ENCODE results near the gene EPN3. TPM values are rescaled to one million over a fixed set of nuclear protein-coding genes. Genes with fewer than 3 reads are reported as not detected.

The EPN3 gene
- total RNA-seq, 2 donors from 2014 or later: not detected

DNA sequence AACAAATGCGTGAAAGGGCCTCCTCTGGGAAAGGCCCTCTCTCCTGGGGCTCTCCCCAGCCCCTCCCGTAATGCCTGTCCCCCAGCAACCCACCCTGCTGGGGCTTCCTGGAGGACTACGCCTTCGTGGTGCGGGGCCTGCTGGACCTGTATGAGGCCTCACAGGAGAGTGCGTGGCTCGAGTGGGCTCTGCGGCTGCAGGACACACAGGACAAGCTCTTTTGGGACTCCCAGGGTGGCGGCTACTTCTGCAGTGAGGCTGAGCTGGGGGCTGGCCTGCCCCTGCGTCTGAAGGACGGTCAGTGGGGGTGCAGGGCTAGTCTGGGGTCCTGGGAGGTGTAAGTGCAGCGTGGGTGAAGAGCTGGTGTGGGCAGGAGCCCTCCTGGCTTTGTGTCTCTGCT, 19.3 kb downstream of the EPN3 start:
- no peaks in the 10 kb centered on the region for H3K27me3 Mint-ChIP-seq
- peaks cover 3% of the 10 kb centered on the region for H3K4me1 Mint-ChIP-seq
- peaks cover 2% of the 10 kb centered on the region for H3K36me3 Mint-ChIP-seq (ENCODE audit: low read depth)
- H3K4me3 Mint-ChIP-seq: no peak overlapping the region
- no peak overlapping the region for H3K27ac Mint-ChIP-seq
- no peak for ATAC-seq
- DNase-seq: no peak
- no peaks in the 10 kb centered on the region for H3K9me3 ChIP-seq (ENCODE audit: control insufficient read depth, low read length, poor library complexity, severe bottlenecking)

DNA sequence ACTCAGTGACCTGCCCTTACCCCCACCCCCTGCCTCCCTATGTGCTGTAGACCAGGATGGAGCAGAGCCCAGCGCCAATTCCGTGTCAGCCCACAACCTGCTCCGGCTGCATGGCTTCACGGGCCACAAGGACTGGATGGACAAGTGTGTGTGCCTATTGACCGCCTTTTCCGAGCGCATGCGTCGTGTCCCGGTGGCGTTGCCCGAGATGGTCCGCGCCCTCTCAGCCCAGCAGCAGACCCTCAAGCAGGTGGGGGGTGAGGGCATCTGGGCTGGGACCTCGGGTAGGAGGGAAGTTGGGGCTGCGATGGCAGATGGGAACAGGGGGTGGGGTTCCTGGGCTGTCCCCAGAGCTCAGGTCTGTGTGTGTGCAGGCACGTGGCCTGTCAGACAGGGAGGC, 21.7 kb downstream of the EPN3 start:
- no peaks in the 10 kb centered on the region for H3K9me3 ChIP-seq (ENCODE audit: control insufficient read depth, low read length, poor library complexity, severe bottlenecking)
- Mint-ChIP-seq H3K27me3 (peaks cover 16% of the 10 kb centered on the region), H3K4me1 (peaks cover 7% of the 10 kb centered on the region), H3K4me3 (no peak overlapping the region), H3K36me3 (ENCODE audit: low read depth) (peaks cover 2% of the 10 kb centered on the region), H3K27ac (no peak overlapping the region)
- no peak for ATAC-seq
- DNase-seq: no peak

GRCh38 chr17:50556803-50557202, 24.3 kb downstream of the EPN3 start:
- H3K4me3 Mint-ChIP-seq: no peak overlapping the region

DNA sequence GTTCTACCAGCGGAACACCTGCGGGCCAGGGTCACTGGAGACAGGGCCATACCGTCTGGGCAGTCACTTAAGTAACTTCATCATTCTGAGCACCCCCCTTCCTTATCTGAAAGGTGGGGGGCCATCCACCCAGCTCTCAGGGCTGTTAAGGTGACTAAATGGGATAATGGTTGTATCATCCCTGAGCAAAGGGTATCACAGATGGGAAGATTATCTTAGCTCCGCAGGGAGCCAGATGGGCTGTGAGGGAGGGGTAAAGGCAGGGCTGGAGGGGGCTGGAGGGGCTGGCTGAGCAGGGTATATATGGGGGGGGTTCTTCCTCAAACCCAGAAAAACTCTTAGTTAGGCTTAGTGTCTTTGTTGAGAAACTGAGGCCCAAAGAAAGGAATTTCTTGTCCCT, 25.1 kb downstream of the EPN3 start:
- peaks cover 2% of the 10 kb centered on the region for H3K36me3 Mint-ChIP-seq (ENCODE audit: low read depth)
- H3K4me1 Mint-ChIP-seq: peaks cover 17% of the 10 kb centered on the region
- H3K4me3 Mint-ChIP-seq: no peak overlapping the region
- H3K27me3 Mint-ChIP-seq: peaks cover 28% of the 10 kb centered on the region
- no peak overlapping the region for H3K27ac Mint-ChIP-seq
- no peaks in the 10 kb centered on the region for H3K9me3 ChIP-seq (ENCODE audit: control insufficient read depth, low read length, poor library complexity, severe bottlenecking)
- ATAC-seq (no peak), DNase-seq (no peak)

More at GRCh38 chr17:50556803-50557202, 24.3 kb downstream of the EPN3 start:
- Mint-ChIP-seq H3K36me3 (ENCODE audit: low read depth) (peaks cover 2% of the 10 kb centered on the region), H3K27ac (no peak overlapping the region), H3K4me1 (peaks cover 12% of the 10 kb centered on the region), H3K27me3 (peaks cover 22% of the 10 kb centered on the region)
- ATAC-seq (no peak), DNase-seq (no peak)
- H3K9me3 ChIP-seq (ENCODE audit: control insufficient read depth, low read length, poor library complexity, severe bottlenecking): no peaks in the 10 kb centered on the region

DNA sequence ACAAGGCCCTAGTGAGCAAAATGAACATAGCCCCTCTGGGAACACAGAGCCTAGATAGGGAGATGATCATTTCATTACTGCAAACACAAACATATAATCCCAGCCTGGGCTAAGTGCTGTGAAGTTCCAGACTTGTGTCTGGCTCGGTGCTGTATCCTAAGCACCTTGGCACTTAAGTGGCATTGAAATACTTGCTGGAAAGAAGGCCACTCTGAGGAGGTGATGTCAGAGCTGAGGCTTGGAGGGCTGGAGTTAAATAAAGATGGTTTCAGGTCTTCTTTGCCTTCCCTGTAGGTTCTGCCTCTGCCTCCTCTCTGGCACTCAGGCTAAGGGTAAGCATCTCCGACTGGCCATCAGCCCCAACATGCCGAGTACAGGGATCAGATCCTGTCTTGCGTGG, 25.6 kb downstream of the EPN3 start:
- Mint-ChIP-seq H3K27ac (no peak overlapping the region), H3K27me3 (peaks cover 29% of the 10 kb centered on the region), H3K4me1 (peaks cover 16% of the 10 kb centered on the region), H3K36me3 (ENCODE audit: low read depth) (peaks cover 2% of the 10 kb centered on the region), H3K4me3 (peak overlapping the region; percentile 89)
- DNase-seq (no peak), ATAC-seq (no peak)
- H3K9me3 ChIP-seq (ENCODE audit: control insufficient read depth, low read length, poor library complexity, severe bottlenecking): no peaks in the 10 kb centered on the region

DNA sequence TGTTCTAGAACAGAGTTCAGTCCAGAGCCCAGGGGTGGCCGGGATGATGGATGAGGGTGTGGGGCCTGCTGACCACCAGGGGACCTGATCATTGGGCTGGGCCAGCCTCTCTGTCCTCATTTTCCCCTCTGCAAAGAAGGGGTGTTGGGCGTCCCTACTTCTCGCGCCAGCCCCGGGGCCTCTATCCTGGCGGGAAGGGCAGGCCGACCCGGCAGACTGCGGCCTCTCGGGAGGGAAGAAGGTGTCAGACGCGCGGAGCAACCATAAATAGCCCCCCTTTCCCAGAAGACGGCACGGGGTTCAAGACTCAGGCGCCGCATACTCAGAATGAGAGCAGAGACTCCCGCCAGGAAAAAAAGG, 26.0 kb downstream of the EPN3 start:
- Mint-ChIP-seq H3K36me3 (ENCODE audit: low read depth) (peaks cover 2% of the 10 kb centered on the region), H3K4me1 (peaks cover 14% of the 10 kb centered on the region), H3K27ac (no peak overlapping the region), H3K27me3 (peaks cover 29% of the 10 kb centered on the region), H3K4me3 (peak overlapping the region; percentile 89)
- H3K9me3 ChIP-seq (ENCODE audit: control insufficient read depth, low read length, poor library complexity, severe bottlenecking): no peaks in the 10 kb centered on the region
- no peak for DNase-seq
- no peak for ATAC-seq

- DNase-seq: peak in 1 of 3 donors; percentile 23
- Mint-ChIP-seq H3K36me3 (ENCODE audit: low read depth) (peaks cover 2% of the 10 kb centered on the region), H3K27me3 (peaks cover 29% of the 10 kb centered on the region), H3K27ac (no peak overlapping the region), H3K4me1 (peaks cover 14% of the 10 kb centered on the region), H3K4me3 (peak overlapping the region; percentile 89)
- H3K9me3 ChIP-seq (ENCODE audit: control insufficient read depth, low read length, poor library complexity, severe bottlenecking): no peaks in the 10 kb centered on the region
- no peak for ATAC-seq
Measured at GRCh38 chr17:50558941-50559614, 26.5 kb downstream of the EPN3 start.

GRCh38 chr17:50559674-50560184, 27.2 kb downstream of the EPN3 start:
- ATAC-seq: peak; percentile 20
- no peaks in the 10 kb centered on the region for H3K9me3 ChIP-seq (ENCODE audit: control insufficient read depth, low read length, poor library complexity, severe bottlenecking)
- no peak for DNase-seq
- H3K27me3 Mint-ChIP-seq: peaks cover 32% of the 10 kb centered on the region
- H3K4me1 Mint-ChIP-seq: peaks cover 14% of the 10 kb centered on the region
- peaks cover 2% of the 10 kb centered on the region for H3K36me3 Mint-ChIP-seq (ENCODE audit: low read depth)
- H3K4me3 Mint-ChIP-seq: peak overlapping the region; percentile 89
- H3K27ac Mint-ChIP-seq: no peak overlapping the region

- Mint-ChIP-seq H3K4me1 (peaks cover 18% of the 10 kb centered on the region), H3K27me3 (peaks cover 38% of the 10 kb centered on the region), H3K36me3 (ENCODE audit: low read depth) (no peaks in the 10 kb centered on the region), H3K4me3 (peak within 1 kb of the TSS; percentile 89), H3K27ac (no peak within 1 kb of the TSS)
- ATAC-seq (peak; percentile 93), DNase-seq (peak; percentile 82 to 83 (median 83))
- no peaks in the 10 kb centered on the region for H3K9me3 ChIP-seq (ENCODE audit: control insufficient read depth, low read length, poor library complexity, severe bottlenecking)
Measured at GRCh38 chr17:50560185-50560824, 27.8 kb downstream of the EPN3 start, which contains the start of gene CACNA1G. TSS of gene CACNA1G (plus strand) at chr17:50560715. CDS start at chr17:50561460, 745 bp downstream.

- peak; percentile 22 for ATAC-seq
- no peak overlapping the region for H3K27ac Mint-ChIP-seq
- no peaks in the 10 kb centered on the region for H3K9me3 ChIP-seq (ENCODE audit: control insufficient read depth, low read length, poor library complexity, severe bottlenecking)
- peak overlapping the region; percentile 78 for H3K4me3 Mint-ChIP-seq
- peaks cover 46% of the 10 kb centered on the region for H3K27me3 Mint-ChIP-seq
- no peaks in the 10 kb centered on the region for H3K36me3 Mint-ChIP-seq (ENCODE audit: low read depth)
- DNase-seq: peak in 2 of 3 donors; percentile 30 to 32
- H3K4me1 Mint-ChIP-seq: peaks cover 26% of the 10 kb centered on the region
Measured at GRCh38 chr17:50560931-50561745, 28.6 kb downstream of the EPN3 start.

DNA sequence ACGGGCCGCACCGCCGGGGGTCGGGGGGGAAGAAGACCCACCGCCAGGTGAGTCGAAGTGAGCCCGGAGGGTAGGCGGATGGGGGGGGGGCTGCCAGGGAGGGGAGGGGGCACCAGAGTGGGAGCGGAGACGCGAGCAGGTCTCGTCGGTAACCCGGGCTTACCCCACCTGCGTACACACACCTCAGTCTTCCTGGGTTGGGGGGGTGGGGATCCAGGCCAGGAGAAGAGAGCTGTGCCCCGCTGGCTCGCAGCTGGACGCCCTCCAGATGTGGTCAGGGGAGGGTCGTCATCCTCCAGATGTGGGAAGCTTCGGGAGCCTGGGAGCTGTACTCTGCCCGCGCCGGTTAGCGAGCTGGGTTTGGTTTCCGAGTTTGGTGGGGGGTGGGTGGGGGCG, 29.2 kb downstream of the EPN3 start:
- Mint-ChIP-seq H3K36me3 (ENCODE audit: low read depth) (no peaks in the 10 kb centered on the region), H3K27me3 (peaks cover 52% of the 10 kb centered on the region), H3K4me1 (peaks cover 28% of the 10 kb centered on the region), H3K4me3 (peak overlapping the region; percentile 78), H3K27ac (peak overlapping the region; percentile 70)
- no peak for DNase-seq
- H3K9me3 ChIP-seq (ENCODE audit: control insufficient read depth, low read length, poor library complexity, severe bottlenecking): no peaks in the 10 kb centered on the region
- ATAC-seq: no peak

DNA sequence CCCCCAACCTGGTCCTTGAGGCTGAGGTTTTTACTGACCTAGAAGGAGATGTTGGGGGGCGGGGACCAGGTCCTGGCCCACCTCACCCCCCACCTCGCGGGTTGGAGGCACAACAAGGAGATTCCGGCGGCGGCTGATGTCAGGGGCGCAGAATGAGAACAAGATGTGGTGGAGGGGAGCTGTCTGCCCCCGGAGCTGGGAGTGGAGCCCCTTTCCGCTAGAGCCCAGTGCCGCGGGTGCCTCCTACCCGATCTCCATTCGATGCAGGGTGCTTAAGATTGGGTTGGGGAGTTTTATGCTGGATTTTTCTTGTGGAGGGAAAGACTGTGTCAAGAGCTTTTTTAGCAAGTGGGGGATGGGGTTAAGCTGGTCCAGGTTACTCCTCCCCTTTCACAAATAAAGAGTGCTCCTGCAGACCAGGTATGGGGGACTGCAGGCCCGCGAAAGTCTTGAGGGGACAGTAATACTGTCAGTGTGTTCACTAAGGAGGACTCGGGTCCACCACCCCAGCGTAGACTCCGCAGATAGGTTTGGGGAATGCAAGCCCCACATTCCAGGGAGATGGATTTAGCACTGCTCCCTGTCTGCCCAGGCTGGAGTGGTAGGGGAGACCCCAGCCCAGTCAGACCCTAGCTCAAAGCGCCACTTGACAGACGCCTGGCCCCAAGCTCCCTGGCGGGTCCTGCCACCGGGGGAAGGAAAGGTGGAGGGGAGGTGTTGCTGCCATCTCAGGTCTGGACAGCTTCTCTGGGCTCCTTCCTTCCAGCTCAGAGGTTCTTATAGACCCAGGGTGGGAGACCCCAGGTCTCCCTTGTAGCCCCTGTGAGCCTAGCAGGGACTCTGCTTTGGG, 29.9 kb downstream of the EPN3 start:
- H3K36me3 Mint-ChIP-seq (ENCODE audit: low read depth): no peaks in the 10 kb centered on the region
- ATAC-seq: no peak
- DNase-seq: peak in 1 of 3 donors; percentile 24
- peaks cover 54% of the 10 kb centered on the region for H3K27me3 Mint-ChIP-seq
- H3K4me3 Mint-ChIP-seq: peak overlapping the region; percentile 78
- H3K9me3 ChIP-seq (ENCODE audit: control insufficient read depth, low read length, poor library complexity, severe bottlenecking): no peaks in the 10 kb centered on the region
- H3K27ac Mint-ChIP-seq: peak overlapping the region; percentile 70
- H3K4me1 Mint-ChIP-seq: peaks cover 28% of the 10 kb centered on the region
